ENCODE data around the gene TFF3. TPM values are rescaled to one million over a fixed set of nuclear protein-coding genes. Genes with fewer than 3 reads are reported as not detected.

Gene TFF3
- total RNA-seq, result 1 to 10 TPM in 1 of 2 donors, not detected in 1; 5.5 TPM
- polyA plus RNA-seq (2013, experiment 1 of 2), result 1.2 TPM
- polyA plus RNA-seq (2013, experiment 2 of 2), result 1.7 TPM
- long read RNA-seq, experiment 1, result 0 reads
- long read RNA-seq, experiment 2, result 0 reads
- long read RNA-seq, experiment 3, partial matches to known transcripts, result 0 of 3 reads
- long read RNA-seq, experiment 3, other reads (novel, unspliced or antisense), result 0 of 3 reads
- long read RNA-seq, experiment 4, partial matches to known transcripts, result 0 of 1 reads
- long read RNA-seq, experiment 4, other reads (novel, unspliced or antisense), result 0 of 1 reads

- H3K27me3 ChIP-seq (ENCODE audit: control insufficient read depth, insufficient read depth, low read length, poor library complexity, severe bottlenecking), result peaks cover 2% of the 10 kb centered on the region
- Mint-ChIP-seq H3K27ac (peak within 1 kb of the TSS; percentile 16), H3K36me3 (ENCODE audit: low read depth) (no peaks in the 10 kb centered on the region), H3K27me3 (ENCODE audit: insufficient read depth) (peaks cover 3% of the 10 kb centered on the region), H3K4me1 (peaks cover 30% of the 10 kb centered on the region), H3K4me3 (no peak within 1 kb of the TSS), H3K9me3 (no peaks in the 10 kb centered on the region)
- no peaks in the 10 kb centered on the region for H3K9me3 ChIP-seq (ENCODE audit: control insufficient read depth, low read length)
- no peaks in the 10 kb centered on the region for H3K36me3 ChIP-seq (ENCODE audit: control insufficient read depth, insufficient read depth, low read length)
- no peak for DNase-seq
- H3K27ac ChIP-seq (ENCODE audit: low read depth, low read length), result no peak within 1 kb of the TSS
- no peak within 1 kb of the TSS for H3K9ac ChIP-seq (ENCODE audit: extremely low read depth, low read length, poor library complexity, severe bottlenecking)
- no peak for TF ChIP-seq CTCF (conservative IDR thresholded peaks at IDR 0.05)
- peaks cover 13% of the 10 kb centered on the region for H3K4me1 ChIP-seq (ENCODE audit: control insufficient read depth, insufficient read depth, low read length)
- 78 to 89% methylated on average over 11 to 15 of the region's 15 CpGs for WGBS, 2 experiments (ENCODE audit: insufficient coverage in 1 of 2, insufficient read length in 1 of 2)
- no peak within 1 kb of the TSS for H3K4me3 ChIP-seq (ENCODE audit: low read length)
Observed at GRCh38 chr21:42315296-42315891, at the start of gene TFF3. Gene TFF3, minus strand, starts transcription at chr21:42315409. Its CDS starts 35 bp downstream, at chr21:42315374.

GRCh38 chr21:42364304-42364865 is 49.2 kb upstream of the TFF3 start:
- Mint-ChIP-seq H3K4me1 (peaks cover 11% of the 10 kb centered on the region), H3K27me3 (ENCODE audit: insufficient read depth) (peaks cover 2% of the 10 kb centered on the region), H3K36me3 (ENCODE audit: low read depth) (no peaks in the 10 kb centered on the region), H3K4me3 (no peak overlapping the region), H3K27ac (no peak overlapping the region), H3K9me3 (peaks cover 12% of the 10 kb centered on the region)
- Histone ChIP-seq H3K4me3 (ENCODE audit: low read length) (no peak overlapping the region), H3K9me3 (ENCODE audit: control insufficient read depth, low read length) (no peaks in the 10 kb centered on the region), H3K36me3 (ENCODE audit: control insufficient read depth, insufficient read depth, low read length) (no peaks in the 10 kb centered on the region), H3K27me3 (ENCODE audit: control insufficient read depth, insufficient read depth, low read length, poor library complexity, severe bottlenecking) (no peaks in the 10 kb centered on the region), H3K4me1 (ENCODE audit: control insufficient read depth, insufficient read depth, low read length) (peaks cover 4% of the 10 kb centered on the region), H3K27ac (ENCODE audit: low read depth, low read length) (no peak overlapping the region), H3K9ac (ENCODE audit: extremely low read depth, low read length, poor library complexity, severe bottlenecking) (no peak overlapping the region)
- no peak for DNase-seq
- no peak for TF ChIP-seq CTCF (conservative IDR thresholded peaks at IDR 0.05)
- 90 to 95% methylated on average over 9 to 13 of the region's 13 CpGs for WGBS, 2 experiments (ENCODE audit: insufficient coverage in 1 of 2, insufficient read length in 1 of 2)

GRCh38 chr21:42363312-42363711 is 48.1 kb upstream of the TFF3 start:
- TF ChIP-seq CTCF (conservative IDR thresholded peaks at IDR 0.05), result no peak
- Histone ChIP-seq H3K27me3 (ENCODE audit: control insufficient read depth, insufficient read depth, low read length, poor library complexity, severe bottlenecking) (no peaks in the 10 kb centered on the region), H3K27ac (ENCODE audit: low read depth, low read length) (no peak overlapping the region), H3K4me1 (ENCODE audit: control insufficient read depth, insufficient read depth, low read length) (peaks cover 4% of the 10 kb centered on the region), H3K36me3 (ENCODE audit: control insufficient read depth, insufficient read depth, low read length) (no peaks in the 10 kb centered on the region), H3K9ac (ENCODE audit: extremely low read depth, low read length, poor library complexity, severe bottlenecking) (no peak overlapping the region), H3K9me3 (ENCODE audit: control insufficient read depth, low read length) (no peaks in the 10 kb centered on the region), H3K4me3 (ENCODE audit: low read length) (no peak overlapping the region)
- H3K9me3 Mint-ChIP-seq, result peaks cover 16% of the 10 kb centered on the region
- DNase-seq, result no peak
- 91 to 97% methylated on average over 7 to 8 of the region's 8 CpGs for WGBS, 2 experiments (ENCODE audit: insufficient coverage in 1 of 2, insufficient read length in 1 of 2)
- peaks cover 11% of the 10 kb centered on the region for H3K4me1 Mint-ChIP-seq
- no peak overlapping the region for H3K4me3 Mint-ChIP-seq
- H3K36me3 Mint-ChIP-seq (ENCODE audit: low read depth), result no peaks in the 10 kb centered on the region
- H3K27me3 Mint-ChIP-seq (ENCODE audit: insufficient read depth), result peaks cover 3% of the 10 kb centered on the region
- no peak overlapping the region for H3K27ac Mint-ChIP-seq
